Erythroblast (primary cell): ENCODE results near the gene SCARB2.

Experiments used
- GATA1 ChIP-seq: IDR thresholded peaks from 2 replicates; pipeline ENCODE4 v1.6.1; 2011; ENCODE audit warnings: low read depth, mild to moderate bottlenecking, control low read depth, low read length, moderate library complexity
- POLR2A ChIP-seq: IDR thresholded peaks from 2 replicates; pipeline ENCODE4 v1.6.1; 2011; ENCODE audit warnings: mild to moderate bottlenecking, low read length

DNA sequence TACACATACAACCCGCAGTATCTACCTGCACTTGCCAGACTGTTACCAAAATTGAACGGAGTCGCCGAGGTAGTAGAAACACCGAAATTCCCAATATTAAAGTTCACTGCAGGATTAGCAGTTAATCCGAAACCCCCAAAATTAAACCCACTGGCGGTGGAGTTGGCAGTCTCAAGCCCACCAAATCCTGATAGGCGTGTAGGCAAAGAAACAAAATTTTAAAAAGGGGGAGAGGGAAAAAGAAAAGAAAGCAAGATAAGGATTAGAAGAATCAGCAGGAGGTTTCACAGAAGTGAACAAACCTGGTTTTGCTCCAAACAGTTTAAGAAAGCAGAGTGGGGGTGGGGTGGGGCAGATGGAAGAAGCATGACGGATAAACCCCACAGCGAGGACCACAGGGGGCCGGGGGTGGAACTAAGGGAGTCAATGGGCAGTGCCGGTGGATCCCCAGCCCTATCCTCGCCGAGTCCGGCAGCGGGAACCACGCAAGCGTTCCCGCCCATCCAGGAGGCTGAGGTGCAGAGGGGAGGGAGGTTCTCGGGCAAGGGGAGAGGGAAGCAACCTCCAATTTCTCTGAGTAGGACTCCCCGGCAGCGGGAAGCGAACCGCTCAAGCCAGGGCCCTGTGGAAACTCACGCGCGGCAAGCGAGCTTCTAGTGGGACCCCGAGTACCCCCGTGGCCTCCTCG is 66.0 kb downstream of the SCARB2 start:
- no peak for TF ChIP-seq POLR2A
- no peak for TF ChIP-seq GATA1
